ENCODE measurements around the gene ETFBKMT. TPM values are rescaled to one million over a fixed set of nuclear protein-coding genes. Genes with fewer than 3 reads are reported as not detected.

The ETFBKMT gene, protein sequence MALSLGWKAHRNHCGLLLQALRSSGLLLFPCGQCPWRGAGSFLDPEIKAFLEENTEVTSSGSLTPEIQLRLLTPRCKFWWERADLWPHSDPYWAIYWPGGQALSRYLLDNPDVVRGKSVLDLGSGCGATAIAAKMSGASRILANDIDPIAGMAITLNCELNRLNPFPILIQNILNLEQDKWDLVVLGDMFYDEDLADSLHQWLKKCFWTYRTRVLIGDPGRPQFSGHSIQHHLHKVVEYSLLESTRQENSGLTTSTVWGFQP
- 1 to 10 TPM; 1.3 to 1.4 TPM for total RNA-seq

DNA sequence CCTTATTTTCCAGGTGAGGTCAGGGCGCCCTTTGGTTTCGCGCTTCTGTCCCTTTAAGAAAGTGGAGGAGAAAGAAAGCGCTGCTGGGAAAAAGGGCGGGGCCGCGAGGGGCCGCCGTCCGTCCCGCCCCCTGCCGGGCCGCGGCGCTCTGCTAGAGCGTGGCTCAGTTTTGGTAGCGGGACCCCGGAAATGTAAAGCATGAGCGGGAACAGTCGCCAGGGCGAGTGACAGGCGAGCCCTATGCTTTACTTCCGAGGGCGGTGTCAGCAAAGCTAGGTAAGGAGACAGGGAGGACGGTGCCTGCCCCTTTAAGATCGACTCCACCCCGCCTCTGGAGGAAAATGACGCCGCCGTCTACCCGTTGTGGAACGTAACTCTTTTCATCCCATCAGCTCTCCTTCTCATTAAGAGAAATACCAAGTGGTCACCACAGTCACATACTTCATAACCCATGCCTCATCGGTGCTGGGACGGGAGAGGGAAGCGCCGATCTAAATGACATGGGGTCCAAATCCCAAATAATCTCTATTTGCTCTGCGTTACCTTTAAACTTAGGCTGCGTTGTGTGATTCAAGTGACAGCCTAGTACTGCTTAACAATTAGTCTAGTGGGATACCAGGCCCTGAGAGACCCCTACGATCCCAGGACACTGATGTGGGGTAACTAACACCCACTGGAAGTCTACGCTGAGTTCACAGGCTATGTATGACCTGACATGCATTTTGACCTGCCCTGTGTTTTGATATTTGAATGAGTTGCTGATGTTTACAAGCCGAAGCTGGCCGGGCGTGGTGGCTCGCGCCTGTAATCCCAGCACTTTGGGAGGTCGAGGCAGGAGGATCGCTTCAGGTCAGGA, at the start of gene ETFBKMT:
Gene ETFBKMT (plus strand): TSS at position 602 of the 856 bp plus-strand sequence. CDS start 2,266 bp downstream, outside the sequence.
- POLR2A ChIA-PET = interaction anchor here (0.6 to 2.8 kb wide), 13 partner anchors 10 to 1096 kb away, joined by 3 to 14 read pairs (median 4); partner anchors contain the start of genes AMN1, RESF1 and YARS2
- Mint-ChIP-seq H3K4me1 (peaks cover 22% of the 10 kb centered on the region), H3K36me3 (ENCODE audit: low read depth) (peaks cover 3% of the 10 kb centered on the region), H3K9me3 (no peaks in the 10 kb centered on the region), H3K4me3 (peak within 1 kb of the TSS; percentile 96), H3K27me3 (no peaks in the 10 kb centered on the region), H3K27ac (peak within 1 kb of the TSS; percentile 100)
- peak; percentile 96 for DNase-seq
- CTCF ChIA-PET = interaction anchor here (0.7 to 1.7 kb wide), 5 partner anchors 9 to 1096 kb away, joined by 3 to 5 read pairs (median 3); partner anchors contain the start of gene YARS2

GRCh38 chr12:31612819-31613218, 46.7 kb upstream of the ETFBKMT start:
- no peaks in the 10 kb centered on the region for H3K36me3 Mint-ChIP-seq (ENCODE audit: low read depth)
- POLR2A ChIA-PET = no interaction called here
- DNase-seq = no peak
- CTCF ChIA-PET = no interaction called here
- H3K9me3 Mint-ChIP-seq = peaks cover 5% of the 10 kb centered on the region
- H3K27ac Mint-ChIP-seq = no peak overlapping the region
- H3K4me3 Mint-ChIP-seq = no peak overlapping the region
- H3K27me3 Mint-ChIP-seq = no peaks in the 10 kb centered on the region
- no peaks in the 10 kb centered on the region for H3K4me1 Mint-ChIP-seq

DNA sequence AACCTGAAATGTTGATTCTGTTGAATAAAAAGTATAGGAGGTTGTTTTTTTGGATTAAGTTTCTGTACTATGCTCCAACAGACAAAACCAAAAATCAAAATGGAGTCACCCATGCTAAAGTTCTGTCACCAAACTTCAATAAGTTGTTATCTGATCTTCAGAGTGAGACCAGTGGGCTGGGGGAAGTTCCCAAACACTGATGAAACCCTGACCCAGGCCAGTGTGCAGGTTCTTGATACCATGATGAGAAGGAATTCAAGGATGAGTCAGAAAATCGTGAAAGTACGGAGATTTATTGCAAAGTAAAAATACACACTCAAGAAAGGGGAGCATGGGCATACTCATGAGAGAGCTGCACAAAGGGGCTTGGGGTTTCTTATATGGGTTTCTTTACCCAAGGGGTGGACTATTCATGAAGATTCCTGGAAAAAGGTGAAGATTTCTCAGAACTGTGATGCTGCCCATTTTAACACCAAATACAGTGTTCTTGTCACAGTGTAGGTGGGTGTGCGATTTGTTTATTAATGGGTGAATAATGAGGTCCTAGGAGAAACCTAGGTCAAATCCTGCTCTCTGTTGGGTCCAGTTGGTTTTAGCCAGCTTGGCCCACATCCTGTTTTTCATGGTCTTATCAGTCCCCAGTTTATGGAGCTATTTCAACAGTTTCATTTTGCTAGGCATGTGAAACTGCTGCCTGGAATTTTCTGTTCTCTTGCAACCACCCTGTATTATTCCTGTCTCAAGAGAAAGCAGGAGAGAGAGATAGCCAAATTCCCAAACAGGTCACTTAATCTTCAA, 41.1 kb upstream of the ETFBKMT start:
- no peaks in the 10 kb centered on the region for H3K9me3 Mint-ChIP-seq
- ChIA-PET CTCF (no interaction called here), POLR2A (no interaction called here)
- H3K4me3 Mint-ChIP-seq = no peak overlapping the region
- DNase-seq = no peak
- H3K27me3 Mint-ChIP-seq = no peaks in the 10 kb centered on the region
- H3K27ac Mint-ChIP-seq = no peak overlapping the region
- H3K36me3 Mint-ChIP-seq (ENCODE audit: low read depth) = no peaks in the 10 kb centered on the region
- no peaks in the 10 kb centered on the region for H3K4me1 Mint-ChIP-seq

GRCh38 chr12:31620311-31620710, 39.2 kb upstream of the ETFBKMT start:
- CTCF ChIA-PET = no interaction called here
- DNase-seq = no peak
- no peaks in the 10 kb centered on the region for H3K4me1 Mint-ChIP-seq
- no peak overlapping the region for H3K4me3 Mint-ChIP-seq
- H3K27me3 Mint-ChIP-seq = no peaks in the 10 kb centered on the region
- H3K9me3 Mint-ChIP-seq = no peaks in the 10 kb centered on the region
- POLR2A ChIA-PET = no interaction called here
- no peaks in the 10 kb centered on the region for H3K36me3 Mint-ChIP-seq (ENCODE audit: low read depth)
- H3K27ac Mint-ChIP-seq = no peak overlapping the region

- no peaks in the 10 kb centered on the region for H3K4me1 Mint-ChIP-seq
Measured at GRCh38 chr12:31622038-31622437, 37.5 kb upstream of the ETFBKMT start.

DNA sequence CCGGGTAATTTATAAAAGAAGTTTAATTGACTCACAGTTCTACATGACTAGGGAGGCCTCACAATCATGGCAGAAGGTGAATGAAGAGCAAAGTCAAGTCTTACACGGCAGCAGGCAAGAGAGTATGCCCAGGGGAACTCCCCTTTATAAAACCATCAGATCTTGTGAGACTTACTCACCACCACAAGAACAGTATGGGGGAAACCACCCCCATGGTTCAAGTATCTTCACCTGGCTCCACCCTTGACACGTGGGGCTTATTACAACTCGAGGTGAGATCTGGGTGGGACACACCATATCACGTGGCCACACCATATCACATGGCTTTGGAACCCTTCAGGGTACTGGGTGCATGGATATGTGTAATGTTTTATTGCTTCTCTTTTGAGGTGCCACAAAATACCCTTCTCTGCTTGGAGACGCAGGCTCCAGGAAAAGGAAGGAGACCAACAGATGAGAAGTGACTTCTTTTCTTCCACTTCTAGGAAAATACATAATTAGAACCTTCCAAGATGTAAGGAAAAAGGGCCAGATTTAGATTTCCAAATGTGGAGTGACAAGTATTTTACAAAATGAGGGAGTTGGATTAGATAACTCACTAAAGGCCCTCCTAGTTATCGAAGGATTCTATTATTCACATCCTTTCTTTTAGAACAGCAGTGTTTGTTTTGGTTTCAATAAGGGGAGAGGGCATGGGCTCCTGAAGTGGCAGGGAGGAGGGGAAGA, 33.1 kb upstream of the ETFBKMT start:
- Mint-ChIP-seq H3K9me3 (no peaks in the 10 kb centered on the region), H3K4me3 (no peak overlapping the region), H3K27me3 (peaks cover 5% of the 10 kb centered on the region), H3K36me3 (ENCODE audit: low read depth) (no peaks in the 10 kb centered on the region), H3K27ac (no peak overlapping the region), H3K4me1 (no peaks in the 10 kb centered on the region)
- CTCF ChIA-PET = interaction anchor here (0.6 kb wide), 1 partner anchor 56 kb away, joined by 3 read pairs; no protein-coding TSS in a partner anchor
- POLR2A ChIA-PET = no interaction called here
- no peak for DNase-seq

More at GRCh38 chr12:31622038-31622437, 37.5 kb upstream of the ETFBKMT start:
- no peak overlapping the region for H3K27ac Mint-ChIP-seq
- H3K27me3 Mint-ChIP-seq = peaks cover 3% of the 10 kb centered on the region
- ChIA-PET POLR2A (no interaction called here), CTCF (no interaction called here)
- no peak for DNase-seq
- H3K4me3 Mint-ChIP-seq = no peak overlapping the region
- H3K36me3 Mint-ChIP-seq (ENCODE audit: low read depth) = no peaks in the 10 kb centered on the region
- no peaks in the 10 kb centered on the region for H3K9me3 Mint-ChIP-seq

GRCh38 chr12:31627456-31628054, 31.9 kb upstream of the ETFBKMT start:
- ChIA-PET CTCF (no interaction called here), POLR2A (no interaction called here)
- Mint-ChIP-seq H3K36me3 (ENCODE audit: low read depth) (no peaks in the 10 kb centered on the region), H3K4me1 (no peaks in the 10 kb centered on the region), H3K27ac (no peak overlapping the region), H3K27me3 (peaks cover 5% of the 10 kb centered on the region), H3K9me3 (no peaks in the 10 kb centered on the region), H3K4me3 (no peak overlapping the region)
- no peak for DNase-seq

- ChIA-PET CTCF (no interaction called here), POLR2A (no interaction called here)
- H3K27ac Mint-ChIP-seq = no peak overlapping the region
- DNase-seq = no peak
- H3K4me3 Mint-ChIP-seq = no peak overlapping the region
- H3K36me3 Mint-ChIP-seq (ENCODE audit: low read depth) = no peaks in the 10 kb centered on the region
- H3K9me3 Mint-ChIP-seq = no peaks in the 10 kb centered on the region
- H3K4me1 Mint-ChIP-seq = no peaks in the 10 kb centered on the region
- H3K27me3 Mint-ChIP-seq = peaks cover 5% of the 10 kb centered on the region
Measured at GRCh38 chr12:31629756-31630732, 29.4 kb upstream of the ETFBKMT start.

GRCh38 chr12:31631023-31631724, 28.3 kb upstream of the ETFBKMT start:
- no peak overlapping the region for H3K27ac Mint-ChIP-seq
- H3K27me3 Mint-ChIP-seq = peaks cover 5% of the 10 kb centered on the region
- H3K4me1 Mint-ChIP-seq = no peaks in the 10 kb centered on the region
- H3K36me3 Mint-ChIP-seq (ENCODE audit: low read depth) = no peaks in the 10 kb centered on the region
- DNase-seq = no peak
- no peak overlapping the region for H3K4me3 Mint-ChIP-seq
- ChIA-PET POLR2A (no interaction called here), CTCF (interaction anchor here (1.7 kb wide), 1 partner anchor 228 kb away, joined by 6 read pairs; no protein-coding TSS in a partner anchor)
- H3K9me3 Mint-ChIP-seq = no peaks in the 10 kb centered on the region

DNA sequence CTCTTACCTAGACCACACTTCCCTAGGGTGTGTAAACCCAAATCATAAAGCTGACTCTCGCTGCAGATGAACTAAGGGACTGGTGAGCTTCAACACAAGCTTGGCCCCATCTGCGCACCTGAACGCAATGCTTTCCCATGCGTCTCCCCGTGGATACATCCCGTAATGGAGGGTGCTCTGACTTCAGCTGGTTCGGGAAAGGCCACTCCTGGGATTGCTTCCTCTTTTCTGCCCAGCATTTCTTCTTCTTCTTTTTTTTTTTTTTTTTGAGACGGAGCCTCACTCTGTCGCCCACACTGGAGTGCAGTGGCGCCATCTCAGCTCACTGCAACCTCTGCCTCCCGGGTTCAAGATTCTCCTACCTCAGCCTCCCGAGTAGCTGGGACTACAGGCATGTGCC, 27.7 kb upstream of the ETFBKMT start:
- POLR2A ChIA-PET = no interaction called here
- H3K36me3 Mint-ChIP-seq (ENCODE audit: low read depth) = no peaks in the 10 kb centered on the region
- no peak overlapping the region for H3K4me3 Mint-ChIP-seq
- H3K4me1 Mint-ChIP-seq = peaks cover 4% of the 10 kb centered on the region
- DNase-seq = no peak
- peaks cover 1% of the 10 kb centered on the region for H3K27me3 Mint-ChIP-seq
- no peaks in the 10 kb centered on the region for H3K9me3 Mint-ChIP-seq
- CTCF ChIA-PET = interaction anchor here (1.7 kb wide), 1 partner anchor 228 kb away, joined by 6 read pairs; no protein-coding TSS in a partner anchor
- H3K27ac Mint-ChIP-seq = no peak overlapping the region

DNA sequence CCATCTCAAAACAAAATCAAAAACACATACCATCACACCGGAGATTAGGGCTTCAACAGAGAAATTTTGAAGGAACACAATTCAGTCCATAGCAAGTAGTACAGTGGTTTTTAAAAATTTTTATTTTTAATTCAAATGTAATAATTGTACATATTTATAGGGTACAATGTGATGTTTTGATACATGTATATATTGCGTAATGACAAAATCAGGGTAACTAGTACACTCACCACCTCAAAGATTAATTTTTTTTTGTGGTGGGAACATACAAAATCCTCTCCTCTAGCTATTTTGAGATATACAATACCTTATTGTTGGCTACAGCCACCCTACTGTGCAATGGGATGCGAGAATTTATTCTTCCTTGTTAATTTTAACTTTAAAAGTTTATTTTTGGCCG, 26.0 kb upstream of the ETFBKMT start:
- Mint-ChIP-seq H3K27me3 (no peaks in the 10 kb centered on the region), H3K27ac (no peak overlapping the region), H3K4me3 (no peak overlapping the region), H3K9me3 (no peaks in the 10 kb centered on the region), H3K36me3 (ENCODE audit: low read depth) (no peaks in the 10 kb centered on the region), H3K4me1 (peaks cover 4% of the 10 kb centered on the region)
- CTCF ChIA-PET = interaction anchor here (2.1 kb wide), 1 partner anchor 230 kb away, joined by 8 read pairs; no protein-coding TSS in a partner anchor
- DNase-seq = no peak
- POLR2A ChIA-PET = no interaction called here
